HEK293 (cell line): ENCODE results near the gene PRKCD.

Source experiments
- GFI1B ChIP-seq: fragments of 450-650 bp; formaldehyde crosslinking; IDR thresholded peaks from 2 replicates; pipeline ENCODE4 v1.5.1; 2016; ENCODE audit warnings: missing biosample characterization, missing genetic modification characterization
- GLI4 ChIP-seq: fragments of 450-650 bp; formaldehyde crosslinking; IDR thresholded peaks from 2 replicates; pipeline ENCODE4 v1.5.1; 2016; ENCODE audit warnings: missing biosample characterization, missing genetic modification characterization
- GLIS2 ChIP-seq: fragments of 450-650 bp; formaldehyde crosslinking; IDR thresholded peaks from 2 replicates; pipeline ENCODE4 v1.5.1; 2016; ENCODE audit warnings: missing biosample characterization, missing genetic modification characterization
- KLF7 ChIP-seq: fragments of 450-650 bp; formaldehyde crosslinking; IDR thresholded peaks from 2 replicates; pipeline ENCODE4 v1.5.1; 2016; ENCODE audit warnings: missing biosample characterization, missing genetic modification characterization, borderline replicate concordance
- KLF8 ChIP-seq: fragments of 450-650 bp; formaldehyde crosslinking; IDR thresholded peaks from 2 replicates; pipeline ENCODE4 v1.5.1; 2016; ENCODE audit warnings: missing biosample characterization, missing genetic modification characterization
- KLF9 ChIP-seq: fragments of 450-650 bp; formaldehyde crosslinking; IDR thresholded peaks from 2 replicates; pipeline ENCODE4 v1.5.1; 2016; ENCODE audit warnings: missing biosample characterization, missing genetic modification characterization, low read depth
- MZF1 ChIP-seq: fragments of 450-650 bp; formaldehyde crosslinking; IDR thresholded peaks from 2 replicates; pipeline ENCODE4 v1.5.1; 2017; ENCODE audit warnings: missing biosample characterization, missing genetic modification characterization, borderline replicate concordance
- SETDB1 ChIP-seq: IDR thresholded peaks from one replicate; pipeline ENCODE4 v1.6.1; 2017; ENCODE audit warnings: mild to moderate bottlenecking, low read length, moderate library complexity, mixed read lengths; ENCODE audit not compliant: insufficient read length
- SP7 ChIP-seq: fragments of 450-650 bp; formaldehyde crosslinking; IDR thresholded peaks from 2 replicates; pipeline ENCODE4 v1.5.1; 2016; ENCODE audit warnings: missing biosample characterization, missing genetic modification characterization
- ZBTB21 ChIP-seq: fragments of 450-650 bp; formaldehyde crosslinking; IDR thresholded peaks from 2 replicates; pipeline ENCODE4 v1.5.1; 2017; ENCODE audit warnings: missing biosample characterization, missing genetic modification characterization
- ZEB2 ChIP-seq: fragments of 450-650 bp; formaldehyde crosslinking; IDR thresholded peaks from 2 replicates; pipeline ENCODE4 v1.5.1; 2016; ENCODE audit warnings: missing biosample characterization, missing genetic modification characterization
- ZFP41 ChIP-seq: fragments of 450-650 bp; formaldehyde crosslinking; IDR thresholded peaks from 2 replicates; pipeline ENCODE4 v1.5.1; 2016; ENCODE audit warnings: missing biosample characterization, missing genetic modification characterization, borderline replicate concordance
- ZIC2 ChIP-seq: fragments of 450-650 bp; formaldehyde crosslinking; IDR thresholded peaks from 2 replicates; pipeline ENCODE4 v1.5.1; 2016; ENCODE audit warnings: missing biosample characterization, missing genetic modification characterization
- ZNF211 ChIP-seq: fragments of 450-650 bp; formaldehyde crosslinking; IDR thresholded peaks from 2 replicates; pipeline ENCODE4 v1.5.1; 2016; ENCODE audit warnings: low read depth, missing biosample characterization, missing genetic modification characterization
- ZNF221 ChIP-seq: fragments of 450-650 bp; formaldehyde crosslinking; IDR thresholded peaks from 2 replicates; pipeline ENCODE4 v1.5.1; 2017; ENCODE audit warnings: missing biosample characterization, missing genetic modification characterization, borderline replicate concordance
- ZNF24 ChIP-seq: fragments of 450-650 bp; formaldehyde crosslinking; IDR thresholded peaks from 2 replicates; pipeline ENCODE4 v1.5.1; 2016; ENCODE audit warnings: missing biosample characterization, missing genetic modification characterization
- ZNF311 ChIP-seq: fragments of 450-650 bp; formaldehyde crosslinking; IDR thresholded peaks from 2 replicates; pipeline ENCODE4 v1.5.1; 2017; ENCODE audit warnings: missing biosample characterization, missing genetic modification characterization, borderline replicate concordance
- ZNF416 ChIP-seq: fragments of 450-650 bp; formaldehyde crosslinking; IDR thresholded peaks from 2 replicates; pipeline ENCODE4 v1.5.1; 2016; ENCODE audit warnings: missing biosample characterization, missing genetic modification characterization
- ZNF626 ChIP-seq: fragments of 450-650 bp; sonication (Bioruptor Pico); formaldehyde crosslinking; IDR thresholded peaks from 2 replicates; pipeline ENCODE4 v1.5.1; 2018; ENCODE audit warnings: missing biosample characterization, missing genetic modification characterization, inconsistent platforms
- ZNF654 ChIP-seq: fragments of 450-650 bp; formaldehyde crosslinking; IDR thresholded peaks from 2 replicates; pipeline ENCODE4 v1.5.1; 2016; ENCODE audit warnings: low read depth, missing biosample characterization, missing genetic modification characterization
- ZNF664 ChIP-seq: fragments of 450-650 bp; formaldehyde crosslinking; IDR thresholded peaks from 2 replicates; pipeline ENCODE4 v1.5.1; 2016; ENCODE audit warnings: missing biosample characterization, missing genetic modification characterization
- ZNF76 ChIP-seq: fragments of 450-650 bp; formaldehyde crosslinking; IDR thresholded peaks from 2 replicates; pipeline ENCODE4; 2016; ENCODE audit warnings: low read depth, missing biosample characterization, missing genetic modification characterization, borderline replicate concordance
- ZXDB ChIP-seq: fragments of 450-650 bp; formaldehyde crosslinking; IDR thresholded peaks from 2 replicates; pipeline ENCODE4 v1.5.1; 2016; ENCODE audit warnings: missing biosample characterization, missing genetic modification characterization
- TF ChIP-seq, protein P1 (sequence below): fragments of 450-650 bp; formaldehyde crosslinking; IDR thresholded peaks from 2 replicates; pipeline ENCODE4 v1.5.1; 2017; ENCODE audit warnings: missing biosample characterization, missing genetic modification characterization
- TF ChIP-seq, protein P2 (sequence below): fragments of 450-650 bp; formaldehyde crosslinking; IDR thresholded peaks from 2 replicates; pipeline ENCODE4 v1.5.1; 2016; ENCODE audit warnings: missing biosample characterization, missing genetic modification characterization
- TF ChIP-seq, protein P3 (sequence below): fragments of 450-650 bp; formaldehyde crosslinking; IDR thresholded peaks from 2 replicates; pipeline ENCODE4 v1.5.1; 2016; ENCODE audit warnings: missing biosample characterization, missing genetic modification characterization, borderline replicate concordance
- TF ChIP-seq, protein P4 (sequence below): fragments of 450-650 bp; IDR thresholded peaks from 2 replicates; pipeline ENCODE4 v1.5.1; 2018; ENCODE audit warnings: missing biosample characterization, mild to moderate bottlenecking, missing genetic modification characterization
- TF ChIP-seq, protein P5 (sequence below): fragments of 450-650 bp; formaldehyde crosslinking; IDR thresholded peaks from 2 replicates; pipeline ENCODE4 v1.5.1; 2016; ENCODE audit warnings: missing biosample characterization, missing genetic modification characterization
- TF ChIP-seq, protein P6 (sequence below): fragments of 450-650 bp; formaldehyde crosslinking; IDR thresholded peaks from 2 replicates; pipeline ENCODE4 v1.5.1; 2016; ENCODE audit warnings: missing biosample characterization, missing genetic modification characterization, borderline replicate concordance

The PRKCD gene

DNA sequence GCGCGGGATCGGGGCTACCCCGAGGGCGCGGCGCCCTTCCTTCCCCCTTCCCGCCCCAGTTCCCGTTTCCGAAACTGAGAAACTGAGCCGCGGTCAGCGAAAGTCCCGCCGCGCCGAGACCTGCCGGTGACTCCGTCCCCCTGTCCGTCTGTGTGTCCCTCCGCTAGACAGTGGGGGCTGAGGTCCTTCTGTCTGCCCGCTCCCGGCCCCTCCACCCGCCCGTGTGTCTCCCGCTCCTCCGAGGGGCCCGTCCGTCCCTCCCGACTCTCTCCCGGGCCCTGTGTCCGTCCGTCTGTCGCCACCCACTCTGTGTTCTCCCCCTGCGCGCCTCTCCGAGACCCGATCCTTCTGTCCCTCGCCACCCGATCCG, 426 bp downstream of the PRKCD start (continued):
- TF ChIP-seq ZNF76 (tag by site-specific recombination), result no peak
- TF ChIP-seq SP7 (tag by site-specific recombination), result peak; percentile 35; the same call in 1 of the 2 replicates
- TF ChIP-seq, protein P1, sequence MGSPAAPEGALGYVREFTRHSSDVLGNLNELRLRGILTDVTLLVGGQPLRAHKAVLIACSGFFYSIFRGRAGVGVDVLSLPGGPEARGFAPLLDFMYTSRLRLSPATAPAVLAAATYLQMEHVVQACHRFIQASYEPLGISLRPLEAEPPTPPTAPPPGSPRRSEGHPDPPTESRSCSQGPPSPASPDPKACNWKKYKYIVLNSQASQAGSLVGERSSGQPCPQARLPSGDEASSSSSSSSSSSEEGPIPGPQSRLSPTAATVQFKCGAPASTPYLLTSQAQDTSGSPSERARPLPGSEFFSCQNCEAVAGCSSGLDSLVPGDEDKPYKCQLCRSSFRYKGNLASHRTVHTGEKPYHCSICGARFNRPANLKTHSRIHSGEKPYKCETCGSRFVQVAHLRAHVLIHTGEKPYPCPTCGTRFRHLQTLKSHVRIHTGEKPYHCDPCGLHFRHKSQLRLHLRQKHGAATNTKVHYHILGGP (tag by site-specific recombination), result no peak
- no peak for TF ChIP-seq ZNF311 (tag by site-specific recombination)
- TF ChIP-seq ZNF626 (tag by site-specific recombination), result no peak
- peak; percentile 58; the same call in 1 of the 2 replicates for TF ChIP-seq KLF8 (tag by site-specific recombination)
- peak; percentile 58; the same call in 1 of the 2 replicates for TF ChIP-seq ZXDB (tag by site-specific recombination)
- TF ChIP-seq GFI1B (tag by site-specific recombination), result no peak
- no peak for TF ChIP-seq ZNF24
- no peak for TF ChIP-seq ZFP41 (tag by site-specific recombination)
- TF ChIP-seq, protein P2, sequence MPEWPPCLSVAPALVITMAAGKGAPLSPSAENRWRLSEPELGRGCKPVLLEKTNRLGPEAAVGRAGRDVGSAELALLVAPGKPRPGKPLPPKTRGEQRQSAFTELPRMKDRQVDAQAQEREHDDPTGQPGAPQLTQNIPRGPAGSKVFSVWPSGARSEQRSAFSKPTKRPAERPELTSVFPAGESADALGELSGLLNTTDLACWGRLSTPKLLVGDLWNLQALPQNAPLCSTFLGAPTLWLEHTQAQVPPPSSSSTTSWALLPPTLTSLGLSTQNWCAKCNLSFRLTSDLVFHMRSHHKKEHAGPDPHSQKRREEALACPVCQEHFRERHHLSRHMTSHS, result no peak
- no peak for TF ChIP-seq ZNF416 (tag by site-specific recombination)
- no peak for TF ChIP-seq ZNF654 (tag by site-specific recombination)
- TF ChIP-seq KLF7 (tag by site-specific recombination), result no peak
- TF ChIP-seq ZNF221, result no peak
- no peak for TF ChIP-seq ZBTB21 (tag by site-specific recombination)
- TF ChIP-seq, protein P3, sequence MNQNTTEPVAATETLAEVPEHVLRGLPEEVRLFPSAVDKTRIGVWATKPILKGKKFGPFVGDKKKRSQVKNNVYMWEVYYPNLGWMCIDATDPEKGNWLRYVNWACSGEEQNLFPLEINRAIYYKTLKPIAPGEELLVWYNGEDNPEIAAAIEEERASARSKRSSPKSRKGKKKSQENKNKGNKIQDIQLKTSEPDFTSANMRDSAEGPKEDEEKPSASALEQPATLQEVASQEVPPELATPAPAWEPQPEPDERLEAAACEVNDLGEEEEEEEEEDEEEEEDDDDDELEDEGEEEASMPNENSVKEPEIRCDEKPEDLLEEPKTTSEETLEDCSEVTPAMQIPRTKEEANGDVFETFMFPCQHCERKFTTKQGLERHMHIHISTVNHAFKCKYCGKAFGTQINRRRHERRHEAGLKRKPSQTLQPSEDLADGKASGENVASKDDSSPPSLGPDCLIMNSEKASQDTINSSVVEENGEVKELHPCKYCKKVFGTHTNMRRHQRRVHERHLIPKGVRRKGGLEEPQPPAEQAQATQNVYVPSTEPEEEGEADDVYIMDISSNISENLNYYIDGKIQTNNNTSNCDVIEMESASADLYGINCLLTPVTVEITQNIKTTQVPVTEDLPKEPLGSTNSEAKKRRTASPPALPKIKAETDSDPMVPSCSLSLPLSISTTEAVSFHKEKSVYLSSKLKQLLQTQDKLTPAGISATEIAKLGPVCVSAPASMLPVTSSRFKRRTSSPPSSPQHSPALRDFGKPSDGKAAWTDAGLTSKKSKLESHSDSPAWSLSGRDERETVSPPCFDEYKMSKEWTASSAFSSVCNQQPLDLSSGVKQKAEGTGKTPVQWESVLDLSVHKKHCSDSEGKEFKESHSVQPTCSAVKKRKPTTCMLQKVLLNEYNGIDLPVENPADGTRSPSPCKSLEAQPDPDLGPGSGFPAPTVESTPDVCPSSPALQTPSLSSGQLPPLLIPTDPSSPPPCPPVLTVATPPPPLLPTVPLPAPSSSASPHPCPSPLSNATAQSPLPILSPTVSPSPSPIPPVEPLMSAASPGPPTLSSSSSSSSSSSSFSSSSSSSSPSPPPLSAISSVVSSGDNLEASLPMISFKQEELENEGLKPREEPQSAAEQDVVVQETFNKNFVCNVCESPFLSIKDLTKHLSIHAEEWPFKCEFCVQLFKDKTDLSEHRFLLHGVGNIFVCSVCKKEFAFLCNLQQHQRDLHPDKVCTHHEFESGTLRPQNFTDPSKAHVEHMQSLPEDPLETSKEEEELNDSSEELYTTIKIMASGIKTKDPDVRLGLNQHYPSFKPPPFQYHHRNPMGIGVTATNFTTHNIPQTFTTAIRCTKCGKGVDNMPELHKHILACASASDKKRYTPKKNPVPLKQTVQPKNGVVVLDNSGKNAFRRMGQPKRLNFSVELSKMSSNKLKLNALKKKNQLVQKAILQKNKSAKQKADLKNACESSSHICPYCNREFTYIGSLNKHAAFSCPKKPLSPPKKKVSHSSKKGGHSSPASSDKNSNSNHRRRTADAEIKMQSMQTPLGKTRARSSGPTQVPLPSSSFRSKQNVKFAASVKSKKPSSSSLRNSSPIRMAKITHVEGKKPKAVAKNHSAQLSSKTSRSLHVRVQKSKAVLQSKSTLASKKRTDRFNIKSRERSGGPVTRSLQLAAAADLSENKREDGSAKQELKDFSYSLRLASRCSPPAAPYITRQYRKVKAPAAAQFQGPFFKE (tag by site-specific recombination), result no peak
- TF ChIP-seq ZEB2, result peak; percentile 46; the same call in 1 of the 2 replicates
- TF ChIP-seq SETDB1, result no peak
- TF ChIP-seq, protein P4, sequence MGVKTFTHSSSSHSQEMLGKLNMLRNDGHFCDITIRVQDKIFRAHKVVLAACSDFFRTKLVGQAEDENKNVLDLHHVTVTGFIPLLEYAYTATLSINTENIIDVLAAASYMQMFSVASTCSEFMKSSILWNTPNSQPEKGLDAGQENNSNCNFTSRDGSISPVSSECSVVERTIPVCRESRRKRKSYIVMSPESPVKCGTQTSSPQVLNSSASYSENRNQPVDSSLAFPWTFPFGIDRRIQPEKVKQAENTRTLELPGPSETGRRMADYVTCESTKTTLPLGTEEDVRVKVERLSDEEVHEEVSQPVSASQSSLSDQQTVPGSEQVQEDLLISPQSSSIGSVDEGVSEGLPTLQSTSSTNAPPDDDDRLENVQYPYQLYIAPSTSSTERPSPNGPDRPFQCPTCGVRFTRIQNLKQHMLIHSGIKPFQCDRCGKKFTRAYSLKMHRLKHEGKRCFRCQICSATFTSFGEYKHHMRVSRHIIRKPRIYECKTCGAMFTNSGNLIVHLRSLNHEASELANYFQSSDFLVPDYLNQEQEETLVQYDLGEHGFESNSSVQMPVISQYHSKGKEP (tag by site-specific recombination), result no peak
- TF ChIP-seq, protein P5, sequence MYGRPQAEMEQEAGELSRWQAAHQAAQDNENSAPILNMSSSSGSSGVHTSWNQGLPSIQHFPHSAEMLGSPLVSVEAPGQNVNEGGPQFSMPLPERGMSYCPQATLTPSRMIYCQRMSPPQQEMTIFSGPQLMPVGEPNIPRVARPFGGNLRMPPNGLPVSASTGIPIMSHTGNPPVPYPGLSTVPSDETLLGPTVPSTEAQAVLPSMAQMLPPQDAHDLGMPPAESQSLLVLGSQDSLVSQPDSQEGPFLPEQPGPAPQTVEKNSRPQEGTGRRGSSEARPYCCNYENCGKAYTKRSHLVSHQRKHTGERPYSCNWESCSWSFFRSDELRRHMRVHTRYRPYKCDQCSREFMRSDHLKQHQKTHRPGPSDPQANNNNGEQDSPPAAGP (tag by site-specific recombination), result 0 out of 2 replicates have a peak, but pooled peaks have one; percentile 22
- no peak for TF ChIP-seq GLI4 (tag by site-specific recombination)
- TF ChIP-seq, protein P6, sequence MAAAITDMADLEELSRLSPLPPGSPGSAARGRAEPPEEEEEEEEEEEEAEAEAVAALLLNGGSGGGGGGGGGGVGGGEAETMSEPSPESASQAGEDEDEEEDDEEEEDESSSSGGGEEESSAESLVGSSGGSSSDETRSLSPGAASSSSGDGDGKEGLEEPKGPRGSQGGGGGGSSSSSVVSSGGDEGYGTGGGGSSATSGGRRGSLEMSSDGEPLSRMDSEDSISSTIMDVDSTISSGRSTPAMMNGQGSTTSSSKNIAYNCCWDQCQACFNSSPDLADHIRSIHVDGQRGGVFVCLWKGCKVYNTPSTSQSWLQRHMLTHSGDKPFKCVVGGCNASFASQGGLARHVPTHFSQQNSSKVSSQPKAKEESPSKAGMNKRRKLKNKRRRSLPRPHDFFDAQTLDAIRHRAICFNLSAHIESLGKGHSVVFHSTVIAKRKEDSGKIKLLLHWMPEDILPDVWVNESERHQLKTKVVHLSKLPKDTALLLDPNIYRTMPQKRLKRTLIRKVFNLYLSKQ (tag by site-specific recombination), result 0 out of 2 replicates have a peak, but pooled peaks have one; percentile 8
- no peak for TF ChIP-seq MZF1 (tag by site-specific recombination)
- no peak for TF ChIP-seq ZIC2 (tag by site-specific recombination)
- TF ChIP-seq GLIS2 (tag by site-specific recombination), result peak; percentile 7; the same call in 1 of the 2 replicates
- no peak for TF ChIP-seq ZNF664 (tag by site-specific recombination)
- TF ChIP-seq ZNF211 (tag by site-specific recombination), result no peak
- TF ChIP-seq KLF9 (tag by site-specific recombination), result no peak
